ENCODE results near the gene AP1S3. TPM values are rescaled to one million over a fixed set of nuclear protein-coding genes. Genes with fewer than 3 reads are reported as not detected.

AP1S3 gene
- total and polyA plus RNA-seq, 2 of the 4 experiments (the other 2 are of a cell fraction) = 2.5 to 4.1 TPM

- intact Hi-C loops (cut with micrococcal nuclease) (no loop called here), dilution Hi-C loops (cut with HindIII; ENCODE audit: low sequenced_read_pairs, unreplicated experiment) (no loop called here), in situ Hi-C loops (cut with MboI; ENCODE audit: low sequenced_read_pairs) (no loop called here)
- no peak overlapping the region for H3K4me2 ChIP-seq (ENCODE audit: low read depth, low read length)
- H3K9ac ChIP-seq (ENCODE audit: low read depth, low read length) = no peak overlapping the region
- no peak overlapping the region for H4K8ac ChIP-seq (ENCODE audit: low read depth in 2 of 2, low read length in 2 of 2)
- H2BK120ac ChIP-seq (ENCODE audit: low read depth, low read length) = no peak overlapping the region
- H3K9me3 ChIP-seq (ENCODE audit: control insufficient read depth, insufficient read depth, low read length) = no peaks in the 10 kb centered on the region
- WGBS, 2 experiments (ENCODE audit: extremely low coverage in 2 of 2, insufficient read length in 1 of 2) = 90% methylated on average over 2 of the region's 3 CpGs; no CpG with 5 or more reads in 1 of the 2 experiments
- no peak overlapping the region for H4K5ac ChIP-seq (ENCODE audit: low read depth, low read length)
- H2AK5ac ChIP-seq (ENCODE audit: low read depth, low read length) = no peak overlapping the region
- no peaks in the 10 kb centered on the region for H3K9me1 ChIP-seq (ENCODE audit: insufficient read depth, low read length)
- H2AFZ ChIP-seq (replicated peaks; ENCODE audit: low read length, poor library complexity) = no peak overlapping the region
- peaks cover 8% of the 10 kb centered on the region for H3K36me3 ChIP-seq (ENCODE audit: control insufficient read depth, insufficient read depth, low read length)
- DNase-seq (no peak), ATAC-seq (ENCODE audit: low read depth) (no peak)
- peaks cover 2% of the 10 kb centered on the region; the same call in 1 of the 2 replicates for H3K4me1 ChIP-seq (ENCODE audit: control insufficient read depth, insufficient read depth, low read length)
- TF ChIP-seq SMC3 (IDR thresholded peaks at IDR 0.05; ENCODE audit: low read depth, low read length) (no peak), MXI1 (IDR thresholded peaks at IDR 0.05; ENCODE audit: borderline replicate concordance, low read depth, low read length) (no peak), RCOR1 (IDR thresholded peaks at IDR 0.05; ENCODE audit: insufficient replicate concordance, low read length) (no peak), BHLHE40 (IDR thresholded peaks at IDR 0.05; ENCODE audit: low read depth, low read length) (no peak), RFX5 (IDR thresholded peaks at IDR 0.05; ENCODE audit: low read depth, low read length) (no peak), CEBPB (IDR thresholded peaks at IDR 0.05; ENCODE audit: low read depth, low read length) (no peak), FOS (IDR thresholded peaks at IDR 0.05; ENCODE audit: low read depth, low read length) (no peak), MAFK (IDR thresholded peaks at IDR 0.05; ENCODE audit: low read depth, low read length) (no peak)
- no peak overlapping the region for H3K23ac ChIP-seq (ENCODE audit: low read depth, low read length)
- H4K91ac ChIP-seq (ENCODE audit: insufficient read depth, low read depth, low read length) = no peak overlapping the region
- H3K27ac ChIP-seq (ENCODE audit: insufficient read depth, low read length) = no peak overlapping the region
- H2BK15ac ChIP-seq (ENCODE audit: low read depth, low read length) = no peak overlapping the region
- H3K4ac ChIP-seq (ENCODE audit: low read depth, low read length) = no peak overlapping the region
- ChIA-PET CTCF (interaction anchor here (1.1 kb wide), 1 partner anchor 9 kb away, joined by 3 read pairs; no protein-coding TSS in a partner anchor), POLR2A (ENCODE audit: unreplicated experiment) (no interaction called here)
- no peaks in the 10 kb centered on the region for H3K27me3 ChIP-seq (ENCODE audit: control insufficient read depth, insufficient read depth, low read length)
- H3K18ac ChIP-seq (ENCODE audit: low read depth, low read length) = no peak overlapping the region
- BruUV-seq (replicated peaks) = no TSS peak
- no peak overlapping the region for H2AK9ac ChIP-seq (replicated peaks; ENCODE audit: low read depth, low read length, poor library complexity)
- H2BK20ac ChIP-seq (ENCODE audit: low read depth, low read length) = no peak overlapping the region
- no peak overlapping the region for H2BK5ac ChIP-seq (ENCODE audit: low read depth, low read length, poor library complexity, severe bottlenecking)
- no peaks in the 10 kb centered on the region for H3K79me1 ChIP-seq (ENCODE audit: low read depth in 1 of 2, low read length in 2 of 2)
- no peaks in the 10 kb centered on the region for H4K20me1 ChIP-seq (ENCODE audit: insufficient read depth, low read length)
- H3K14ac ChIP-seq (replicated peaks; ENCODE audit: low read depth, low read length) = no peak overlapping the region
- H3K56ac ChIP-seq (ENCODE audit: extremely low read depth, insufficient read depth, low read length) = no peak overlapping the region
- H3K4me3 ChIP-seq (ENCODE audit: insufficient read depth, low read depth, low read length) = no peak overlapping the region
Observed at GRCh38 chr2:223868005-223868404, 30.6 kb upstream of the AP1S3 start.

Measured in IMR-90 (cell line).